IPS DF 6.9 (cell line): Measurements from ENCODE around the gene SDF2L1.

Source experiments
- DNase-seq: peaks from one replicate; pipeline ENCODE4 v3.0.0-alpha.2; 2013; ENCODE audit warnings: low read depth, low spot score
- H3K27ac ChIP-seq: one replicate; pipeline ENCODE4 v1.5.1; 2013; ENCODE audit warnings: low read length, control low read depth
- H3K27me3 ChIP-seq: 2 replicates; pipeline ENCODE4 v1.6.1; 2013; ENCODE audit warnings: mild to moderate bottlenecking, low read length; ENCODE audit not compliant: control insufficient read depth, insufficient read depth
- H3K36me3 ChIP-seq: 2 replicates; pipeline ENCODE4 v1.6.1; 2013; ENCODE audit warnings: low read length; ENCODE audit not compliant: control insufficient read depth, insufficient read depth
- H3K4me1 ChIP-seq: 2 replicates; pipeline ENCODE4 v1.6.1; 2013; ENCODE audit warnings: low read length; ENCODE audit not compliant: control insufficient read depth, insufficient read depth
- H3K4me3 ChIP-seq: 2 replicates; pipeline ENCODE4 v1.5.1; 2013; ENCODE audit warnings: mild to moderate bottlenecking, low read length
- H3K9me3 ChIP-seq: 2 replicates; pipeline ENCODE4 v1.6.1; 2013; ENCODE audit warnings: low read length, inconsistent platforms; ENCODE audit not compliant: control insufficient read depth, insufficient read depth
- WGBS: extraction: QIAGEN DNeasy Blood & Tissue Kit; methylation state at CpG from one replicate; pipeline ENCODE4 v1.1.7; 2013; ENCODE audit warnings: mixed read lengths, missing lambda C conversion rate; ENCODE audit not compliant: insufficient read length, insufficient coverage; 5-methylcytosine and 5-hydroxymethylcytosine counted together

SDF2L1 gene

DNA sequence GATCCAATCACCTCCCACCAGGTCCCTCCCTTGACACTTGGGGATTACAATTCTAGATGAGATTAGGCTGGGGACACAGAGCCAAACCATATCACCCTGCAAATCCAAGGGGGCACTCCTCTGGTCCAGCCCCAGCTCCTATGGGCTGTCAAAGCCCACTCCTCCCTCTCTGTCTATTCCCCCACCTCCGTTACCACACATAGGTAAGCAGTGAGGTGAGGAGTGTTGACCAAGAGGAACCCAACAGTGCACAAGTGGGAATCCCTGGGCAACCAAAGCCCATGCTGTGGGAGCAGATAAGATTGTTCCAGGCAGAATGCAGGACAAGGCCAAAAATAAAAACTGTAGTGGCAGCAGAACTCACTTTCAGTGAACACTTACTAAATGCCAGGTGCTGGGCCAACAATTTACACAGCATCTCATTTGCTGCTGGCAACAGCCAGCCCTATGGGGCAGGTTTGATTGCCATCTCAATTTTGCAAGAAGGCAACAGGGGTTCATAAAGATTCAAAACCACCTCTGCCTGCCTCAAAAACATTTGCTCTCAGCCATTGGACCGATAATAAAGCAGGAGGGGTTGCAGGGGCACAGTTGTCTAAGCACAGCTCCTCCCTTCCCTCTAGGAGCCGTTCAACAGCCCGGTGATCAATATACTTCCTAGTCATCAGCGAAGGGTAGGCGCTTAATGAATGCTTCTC lies 8.9 kb downstream of the SDF2L1 start:
- Histone ChIP-seq H3K9me3 (no peaks in the 10 kb centered on the region), H3K4me1 (0 out of 2 replicates have a peak, but pooled peaks cover 3% of the 10 kb centered on the region), H3K27ac (no peak overlapping the region), H3K27me3 (no peaks in the 10 kb centered on the region), H3K4me3 (peak overlapping the region; percentile 47; the same call in 1 of the 2 replicates), H3K36me3 (peaks cover 6% of the 10 kb centered on the region)
- WGBS: no CpG with 5 or more reads among the region's 6 CpGs
- no peak for DNase-seq

DNA sequence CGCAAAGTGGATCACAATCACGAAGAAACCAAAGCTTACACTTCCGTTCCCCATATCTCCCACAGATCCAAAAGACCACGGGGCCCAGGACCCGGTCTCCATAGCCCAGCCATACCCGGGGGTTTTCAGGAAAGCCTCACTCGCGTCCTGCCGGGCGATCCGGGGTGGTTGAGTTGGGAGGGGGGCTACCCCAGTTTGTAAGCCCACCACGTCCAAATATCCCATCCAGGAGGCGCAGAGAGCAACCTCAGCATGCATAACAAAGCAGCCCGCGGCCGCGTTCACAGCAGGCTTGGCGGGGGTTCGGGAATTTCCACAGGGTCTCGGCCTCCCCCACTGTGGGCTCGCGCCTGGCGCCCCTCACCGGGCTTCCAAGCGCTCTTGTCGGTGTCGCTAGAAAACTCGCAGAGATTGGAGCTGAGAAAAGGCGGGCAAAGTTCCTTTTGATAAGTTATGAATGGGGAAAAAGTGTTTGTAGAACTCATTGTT lies 9.5 kb downstream of the SDF2L1 start:
- no peak overlapping the region for H3K27ac ChIP-seq

DNA sequence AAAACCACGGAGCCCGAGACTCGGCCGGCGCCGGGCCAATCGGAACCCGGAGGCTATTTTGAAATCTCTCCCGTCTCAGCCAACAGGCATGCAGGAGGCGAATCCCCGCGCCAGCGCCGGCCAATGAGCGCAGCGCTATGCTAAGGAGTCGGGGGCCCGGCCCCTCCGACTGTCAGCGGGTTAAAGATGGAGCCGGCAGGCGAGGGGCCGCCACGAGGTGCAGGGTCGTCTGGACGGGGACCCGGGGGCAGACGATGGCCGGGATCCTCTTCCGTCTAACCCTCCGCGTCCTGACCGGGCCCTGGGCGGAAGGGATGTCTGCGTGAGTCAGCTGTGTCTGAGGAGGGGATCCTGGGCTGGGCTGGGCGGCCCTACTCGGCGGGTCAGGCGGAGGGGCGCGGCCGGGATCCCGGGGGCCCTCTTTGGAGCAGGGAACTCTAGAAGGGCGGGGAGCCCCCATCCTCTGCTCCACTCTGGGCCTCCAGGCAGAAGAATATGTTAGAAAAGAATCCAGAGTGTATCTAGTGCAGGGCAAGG lies 10.0 kb downstream of the SDF2L1 start:
- H3K4me3 ChIP-seq: peak overlapping the region; percentile 99
- peaks cover 5% of the 10 kb centered on the region for H3K4me1 ChIP-seq
- peaks cover 6% of the 10 kb centered on the region for H3K36me3 ChIP-seq
- no CpG with 5 or more reads among the region's 44 CpGs for WGBS
- H3K27ac ChIP-seq: no peak overlapping the region
- H3K9me3 ChIP-seq: no peaks in the 10 kb centered on the region
- DNase-seq: no peak
- no peaks in the 10 kb centered on the region for H3K27me3 ChIP-seq

More for the DNA sequence above, 9.5 kb downstream of the SDF2L1 start:
- no CpG with 5 or more reads among the region's 29 CpGs for WGBS
- no peaks in the 10 kb centered on the region for H3K27me3 ChIP-seq
- H3K9me3 ChIP-seq: no peaks in the 10 kb centered on the region
- peak overlapping the region; percentile 47; the same call in 1 of the 2 replicates for H3K4me3 ChIP-seq
- peaks cover 6% of the 10 kb centered on the region for H3K36me3 ChIP-seq
- H3K4me1 ChIP-seq: 0 out of 2 replicates have a peak, but pooled peaks cover 3% of the 10 kb centered on the region
- DNase-seq: no peak

DNA sequence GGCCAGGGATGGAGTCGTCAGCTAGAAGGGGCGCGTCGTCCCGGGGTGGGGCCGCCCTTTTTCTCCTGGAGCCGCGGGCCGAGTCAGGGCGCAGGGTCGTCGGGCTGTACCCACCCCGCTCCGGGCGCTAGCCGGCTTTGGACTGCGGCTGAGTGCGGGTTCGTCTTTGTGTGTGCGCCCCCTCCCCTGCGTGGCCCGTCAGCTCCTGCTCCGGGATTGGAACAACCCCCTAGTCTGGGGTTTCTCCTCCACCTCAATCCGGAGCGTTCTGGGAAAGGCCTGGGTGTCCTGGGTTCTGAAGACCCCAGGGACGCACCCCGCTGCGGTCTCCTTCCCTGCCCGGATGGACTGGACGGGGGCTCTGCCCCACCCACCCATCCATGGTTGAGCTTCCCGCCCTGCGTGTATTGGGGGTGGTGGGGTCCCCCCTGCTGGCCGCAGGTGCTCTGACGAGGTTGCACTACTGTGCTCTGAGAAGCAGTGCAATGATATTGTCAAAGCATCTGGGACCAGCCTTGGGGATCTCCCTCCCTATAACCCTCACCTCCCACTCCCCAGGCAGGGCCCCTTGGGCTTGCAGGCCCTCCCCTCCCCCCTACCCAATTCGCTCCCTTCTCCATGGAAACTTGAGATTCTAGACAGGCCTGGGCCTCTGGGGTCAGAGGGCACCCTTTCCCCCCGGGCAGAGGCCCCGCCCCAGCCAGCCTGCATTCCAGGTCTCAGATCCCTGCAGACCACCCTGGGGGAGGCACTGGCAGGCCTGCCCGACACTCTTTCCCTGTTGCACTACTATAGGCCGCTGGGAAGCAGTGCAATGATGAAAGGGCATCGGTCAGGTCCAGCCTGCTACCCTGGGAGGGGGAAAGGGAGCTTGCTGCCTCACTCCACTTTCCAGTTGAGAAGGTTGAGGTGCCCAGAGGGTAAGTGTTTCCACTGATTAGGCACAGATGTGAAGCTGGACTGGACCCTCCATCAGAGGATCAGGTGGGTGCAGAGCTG lies 10.7 kb downstream of the SDF2L1 start:
- Histone ChIP-seq H3K4me1 (peaks cover 5% of the 10 kb centered on the region), H3K9me3 (no peaks in the 10 kb centered on the region), H3K27me3 (no peaks in the 10 kb centered on the region), H3K36me3 (peaks cover 6% of the 10 kb centered on the region), H3K27ac (no peak overlapping the region), H3K4me3 (peak overlapping the region; percentile 99)
- no peak for DNase-seq
- no CpG with 5 or more reads among the region's 40 CpGs for WGBS

- peaks cover 2% of the 10 kb centered on the region for H3K4me1 ChIP-seq
- WGBS: no CpG with 5 or more reads among the region's 17 CpGs
- no peak for DNase-seq
- no peak overlapping the region for H3K27ac ChIP-seq
- peak overlapping the region; percentile 52; the same call in 1 of the 2 replicates for H3K4me3 ChIP-seq
- peaks cover 6% of the 10 kb centered on the region for H3K36me3 ChIP-seq
- no peaks in the 10 kb centered on the region for H3K9me3 ChIP-seq
- H3K27me3 ChIP-seq: no peaks in the 10 kb centered on the region
These were observed 14.9 kb downstream of the SDF2L1 start for GRCh38 chr22:21657020-21657359.

GRCh38 chr22:21657360-21658032 lies 15.4 kb downstream of the SDF2L1 start:
- H3K27me3 ChIP-seq: no peaks in the 10 kb centered on the region
- H3K4me3 ChIP-seq: peak overlapping the region; percentile 52; the same call in 1 of the 2 replicates
- DNase-seq: no peak
- H3K4me1 ChIP-seq: peaks cover 2% of the 10 kb centered on the region
- H3K27ac ChIP-seq: no peak overlapping the region
- WGBS: no CpG with 5 or more reads among the region's 79 CpGs
- peaks cover 6% of the 10 kb centered on the region for H3K36me3 ChIP-seq
- H3K9me3 ChIP-seq: no peaks in the 10 kb centered on the region

DNA sequence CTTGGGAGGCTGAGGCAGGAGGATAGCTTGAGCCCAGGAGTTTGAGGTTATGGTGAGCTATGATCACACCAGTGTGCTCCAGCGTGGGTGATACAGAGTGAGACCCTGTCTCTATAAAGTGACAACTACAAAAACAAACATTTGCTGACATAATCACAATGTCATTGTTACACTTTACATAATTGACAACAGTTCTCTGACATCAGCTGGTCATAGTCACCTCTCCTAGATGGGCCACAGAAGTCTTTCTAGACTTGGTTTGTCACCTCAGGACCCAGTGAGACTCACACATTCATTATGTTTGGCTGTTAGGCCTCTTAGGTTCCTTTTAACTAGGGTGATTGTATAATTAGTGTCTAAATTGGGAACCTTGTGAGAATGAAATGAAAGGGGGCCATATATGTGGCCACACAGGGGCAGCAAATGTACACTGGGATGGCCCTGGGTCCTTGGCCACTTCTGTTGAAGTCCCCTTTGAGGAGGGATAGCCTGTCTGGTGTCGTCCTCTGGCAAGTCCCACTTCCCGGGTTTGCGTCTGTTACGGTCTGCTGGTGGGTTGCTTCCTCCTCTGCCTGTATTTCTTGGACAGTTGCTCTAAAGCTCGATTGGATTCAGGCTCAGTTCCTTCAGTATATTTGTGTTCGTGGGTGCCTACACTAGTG lies 17.9 kb downstream of the SDF2L1 start:
- DNase-seq: no peak
- H3K4me3 ChIP-seq: no peak overlapping the region
- no peaks in the 10 kb centered on the region for H3K36me3 ChIP-seq
- peaks cover 2% of the 10 kb centered on the region for H3K4me1 ChIP-seq
- no CpG with 5 or more reads among the region's 7 CpGs for WGBS
- no peaks in the 10 kb centered on the region for H3K9me3 ChIP-seq
- no peaks in the 10 kb centered on the region for H3K27me3 ChIP-seq
- H3K27ac ChIP-seq: no peak overlapping the region

DNA sequence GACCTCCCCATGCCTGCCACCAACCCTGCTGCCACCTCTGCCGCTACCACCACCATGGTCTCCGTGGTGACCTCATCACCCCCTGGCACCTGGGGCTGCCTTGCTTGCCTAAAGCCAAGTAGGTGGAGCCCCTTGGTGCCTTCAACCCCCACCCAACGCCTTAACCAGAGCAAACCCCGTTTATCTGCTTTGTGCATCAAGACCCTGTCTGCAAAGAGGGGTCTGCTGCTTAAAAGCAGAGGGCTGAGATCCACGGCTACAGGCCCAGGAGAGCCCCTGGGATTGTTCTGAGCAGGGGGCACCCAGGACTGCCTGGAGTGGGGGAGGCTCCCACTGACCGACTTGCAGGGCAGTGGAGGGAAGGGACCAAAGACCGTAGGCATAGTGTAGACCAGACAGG lies 18.8 kb downstream of the SDF2L1 start:
- H3K27ac ChIP-seq: no peak overlapping the region
- H3K9me3 ChIP-seq: no peaks in the 10 kb centered on the region
- H3K4me3 ChIP-seq: no peak overlapping the region
- peaks cover 2% of the 10 kb centered on the region for H3K4me1 ChIP-seq
- H3K27me3 ChIP-seq: no peaks in the 10 kb centered on the region
- DNase-seq: no peak
- WGBS: no CpG with 5 or more reads among the region's 7 CpGs
- H3K36me3 ChIP-seq: no peaks in the 10 kb centered on the region

DNA sequence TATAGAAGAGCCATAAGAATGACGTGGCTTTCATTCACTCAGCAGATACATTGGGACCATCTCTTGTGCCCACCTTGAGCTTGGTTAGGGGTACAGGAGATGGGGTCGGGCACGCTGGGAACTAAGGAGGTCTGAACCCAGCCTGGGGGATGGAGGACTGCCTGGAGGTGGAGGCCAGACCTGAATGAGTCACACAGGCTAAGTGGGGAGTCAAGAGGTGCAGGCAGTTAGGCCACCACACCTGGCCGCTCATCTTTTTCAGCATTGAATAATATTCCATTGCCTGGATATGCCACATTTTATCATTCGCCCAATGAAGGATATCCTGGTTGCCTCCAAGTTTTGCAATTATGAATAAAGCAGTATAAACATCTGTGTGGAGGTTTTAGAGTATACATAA lies 19.9 kb downstream of the SDF2L1 start:
- H3K27ac ChIP-seq: no peak overlapping the region
- WGBS: no CpG with 5 or more reads among the region's 5 CpGs
- H3K4me1 ChIP-seq: no peaks in the 10 kb centered on the region
- DNase-seq: no peak
- H3K4me3 ChIP-seq: no peak overlapping the region
- no peaks in the 10 kb centered on the region for H3K36me3 ChIP-seq
- no peaks in the 10 kb centered on the region for H3K9me3 ChIP-seq
- no peaks in the 10 kb centered on the region for H3K27me3 ChIP-seq
